Measurements from ENCODE around the gene NTSR1.

The NTSR1 gene

DNA sequence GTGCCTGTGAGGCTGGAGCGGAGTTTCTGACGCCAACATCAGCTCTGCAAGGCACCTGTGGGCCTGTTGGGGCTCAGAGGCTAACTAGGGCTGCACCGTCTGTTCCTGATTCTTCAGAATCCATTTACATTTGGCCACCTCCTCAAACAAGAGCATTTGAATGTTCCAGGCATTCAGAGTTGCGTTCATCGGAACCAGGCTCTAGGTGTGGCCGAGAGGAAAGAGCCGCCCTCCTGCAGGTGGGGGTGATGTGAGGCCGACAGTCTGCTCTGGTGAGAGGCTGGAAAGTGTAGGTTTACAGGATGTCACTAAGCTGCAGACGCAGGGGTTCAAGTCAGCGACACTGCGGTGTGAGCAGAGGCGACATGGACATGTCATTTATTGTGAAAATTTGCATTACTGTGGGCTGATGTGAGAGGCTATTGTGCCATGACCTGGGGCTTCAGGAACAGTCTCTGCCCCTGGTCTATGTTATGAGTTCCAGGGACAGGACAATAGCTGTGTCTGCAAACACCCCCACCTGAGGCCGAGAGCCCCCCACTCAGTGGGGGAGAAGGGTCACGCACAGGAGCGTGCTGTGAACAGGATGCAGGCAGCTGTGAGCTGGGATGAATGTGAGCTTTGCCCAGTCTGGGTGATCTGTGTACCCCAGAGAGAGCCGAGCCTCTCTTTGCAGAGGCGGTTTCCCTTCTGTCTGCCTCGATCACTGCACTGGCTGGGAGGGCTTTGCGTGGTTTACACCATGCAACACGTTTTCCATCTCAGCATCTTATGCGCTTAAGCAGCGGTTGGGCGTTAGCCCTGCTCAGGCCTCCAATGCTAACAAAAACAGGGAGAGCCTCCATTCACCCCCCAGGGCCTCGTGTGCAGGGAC, 45.3 kb upstream of the NTSR1 start:
- TF ChIP-seq CTCF (IDR thresholded peaks at IDR 0.05; ENCODE audit: low read depth, low read length): no peak
- no peak for DNase-seq (ENCODE audit: extremely low read depth, low read depth)

GRCh38 chr20:62664019-62664971, 44.3 kb upstream of the NTSR1 start:
- TF ChIP-seq CTCF (IDR thresholded peaks at IDR 0.05; ENCODE audit: low read depth, low read length): no peak
- no peak for DNase-seq (ENCODE audit: extremely low read depth, low read depth)

DNA sequence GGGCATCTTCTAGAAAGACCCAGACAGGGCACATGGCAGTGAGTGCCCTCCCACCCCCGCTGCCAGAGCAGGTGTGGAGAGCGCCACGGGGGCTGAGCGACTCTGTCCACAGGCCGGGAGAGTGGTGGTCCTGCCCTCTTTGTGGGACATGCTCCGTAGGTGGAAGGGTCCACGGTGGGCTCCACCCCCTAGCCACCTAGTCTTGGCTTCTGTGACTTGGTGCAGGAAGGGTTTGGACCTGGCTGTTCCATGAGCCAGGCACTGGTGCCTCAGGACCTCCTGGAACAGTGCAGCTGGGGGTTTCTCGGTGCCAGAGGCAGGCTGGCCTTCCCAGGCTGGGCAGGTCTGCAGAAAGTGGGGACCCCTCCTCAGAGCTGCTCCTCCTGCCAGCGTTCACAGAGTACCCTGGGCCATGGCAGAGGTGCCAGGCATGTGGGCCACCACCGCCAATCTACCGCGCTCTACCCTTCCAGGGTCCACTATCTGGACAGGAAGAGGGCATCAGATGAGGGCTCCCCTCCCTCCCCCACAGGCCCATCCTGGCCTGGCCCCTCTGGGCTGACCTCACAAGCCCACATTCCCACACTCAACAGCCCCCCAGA, 43.4 kb upstream of the NTSR1 start:
- no peak for TF ChIP-seq CTCF (IDR thresholded peaks at IDR 0.05; ENCODE audit: low read depth, low read length)
- DNase-seq (ENCODE audit: extremely low read depth, low read depth): no peak

- no peak for TF ChIP-seq CTCF (IDR thresholded peaks at IDR 0.05; ENCODE audit: low read depth, low read length)
- DNase-seq (ENCODE audit: extremely low read depth, low read depth): no peak
Measured at GRCh38 chr20:62665826-62666735, 42.6 kb upstream of the NTSR1 start.

DNA sequence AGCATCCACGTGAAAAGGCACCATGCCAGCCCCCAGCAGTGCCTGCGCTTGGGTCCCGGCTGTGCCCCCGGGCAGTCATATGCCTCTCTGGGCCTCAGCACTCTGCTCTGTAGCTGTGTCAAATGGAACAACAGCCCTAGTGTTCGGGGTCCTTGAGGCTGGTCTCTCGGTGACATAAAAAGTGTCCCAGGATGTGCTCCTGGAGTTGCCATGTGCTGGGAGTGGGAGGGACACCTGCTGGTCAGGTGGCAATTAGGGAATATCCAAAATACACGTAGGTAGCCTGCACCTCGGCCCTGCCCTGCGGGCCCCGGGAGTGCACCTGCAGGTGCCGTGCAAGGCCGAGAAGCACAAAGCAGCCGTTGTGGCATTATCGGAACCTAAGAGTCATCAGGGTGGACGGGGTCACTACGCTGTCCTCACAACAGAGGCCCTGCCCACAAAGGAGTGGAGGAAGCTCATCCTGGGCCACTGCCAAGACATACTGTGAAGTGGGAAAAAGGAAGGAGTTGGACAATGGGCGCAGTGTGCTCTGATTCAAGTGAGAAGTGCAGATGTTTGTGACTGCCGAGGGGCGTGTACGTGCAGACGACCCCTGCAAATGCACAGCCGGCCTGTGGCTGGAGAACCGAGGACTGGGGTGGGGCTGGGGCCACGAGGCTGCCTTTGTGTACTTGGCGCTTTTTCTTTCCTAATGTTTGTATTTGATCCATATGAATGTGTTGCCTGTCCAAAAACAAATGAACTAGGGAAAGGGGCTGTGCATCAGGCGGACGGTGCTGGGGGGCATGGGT, 41.7 kb upstream of the NTSR1 start:
- DNase-seq (ENCODE audit: extremely low read depth, low read depth): no peak
- TF ChIP-seq CTCF (IDR thresholded peaks at IDR 0.05; ENCODE audit: low read depth, low read length): no peak

Measured in AG09319 (cell line).